CD4-positive, alpha-beta T cell treated with Interleukin-6 at 100 ng/mL for 8 hours (primary cell): Measurements from ENCODE around the gene RNF144A.

Source experiments
- DNase-seq: peaks from one replicate; pipeline ENCODE4 v3.0.0-alpha.2; 2020; ENCODE audit warnings: mixed read lengths, low spot score

Gene RNF144A

GRCh38 chr2:7023542-7023941 is 106.3 kb downstream of the RNF144A start:
- DNase-seq = no peak

GRCh38 chr2:7024261-7024660 is 107.0 kb downstream of the RNF144A start:
- DNase-seq = no peak

DNA sequence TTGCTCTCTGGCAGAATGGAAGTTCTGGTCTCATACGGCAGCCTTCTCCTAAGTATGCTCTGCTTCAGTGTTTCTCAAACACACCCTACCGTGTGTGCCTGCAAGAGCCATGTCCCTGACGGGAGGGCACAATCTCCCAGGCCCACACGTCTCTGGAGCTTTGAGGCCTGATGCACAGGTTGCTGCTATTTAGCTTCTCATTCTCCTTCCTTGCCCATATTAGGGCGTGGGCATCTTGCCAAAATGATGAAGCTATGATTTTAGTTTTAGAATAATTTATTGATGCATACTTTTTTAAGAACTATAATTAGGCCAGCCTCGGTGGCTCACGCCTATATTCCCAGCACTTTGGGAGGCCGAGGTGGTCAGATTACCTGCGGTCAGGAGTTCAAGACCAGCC is 107.9 kb downstream of the RNF144A start:
- no peak for DNase-seq

DNA sequence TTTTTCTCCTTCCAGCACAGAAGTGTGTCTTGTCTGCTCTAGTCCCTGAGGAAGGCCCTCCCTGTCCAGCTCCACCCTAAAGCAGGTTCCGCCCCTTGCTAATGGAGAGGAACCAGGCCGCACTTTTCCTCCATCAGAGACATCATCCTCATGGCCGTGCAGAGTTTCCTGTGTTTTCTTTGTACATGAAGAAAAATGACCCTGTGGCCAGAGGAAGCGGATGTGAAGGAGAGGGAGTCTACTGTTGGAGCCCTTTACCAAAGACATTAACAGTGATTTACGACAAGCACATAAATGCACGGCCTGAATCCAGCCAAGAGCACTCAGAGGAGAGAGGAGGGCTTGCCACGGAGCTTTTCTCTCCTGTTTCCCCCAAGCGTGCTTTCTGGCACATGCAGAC is 109.5 kb downstream of the RNF144A start:
- DNase-seq = no peak

DNA sequence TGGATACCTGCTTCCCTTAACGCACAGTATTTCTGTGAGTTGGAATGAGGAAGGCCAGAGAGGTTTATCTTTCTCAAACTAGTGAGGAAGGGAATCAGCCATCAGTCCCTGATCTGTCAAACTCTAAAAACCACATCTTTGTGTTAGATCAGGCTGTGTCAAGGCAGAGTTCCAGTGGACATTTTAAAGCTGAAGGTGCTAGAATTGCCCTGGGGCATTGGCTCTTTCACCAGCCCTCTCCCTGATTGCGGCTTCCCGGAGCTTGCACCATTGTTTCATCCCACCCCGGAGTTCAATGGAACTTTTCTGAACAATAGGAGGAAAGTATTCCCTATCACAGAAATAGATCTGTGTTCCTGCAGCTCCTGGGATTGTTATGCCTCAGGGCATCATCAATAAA is 110.2 kb downstream of the RNF144A start:
- no peak for DNase-seq

GRCh38 chr2:7027956-7028655 is 110.9 kb downstream of the RNF144A start:
- no peak for DNase-seq

DNA sequence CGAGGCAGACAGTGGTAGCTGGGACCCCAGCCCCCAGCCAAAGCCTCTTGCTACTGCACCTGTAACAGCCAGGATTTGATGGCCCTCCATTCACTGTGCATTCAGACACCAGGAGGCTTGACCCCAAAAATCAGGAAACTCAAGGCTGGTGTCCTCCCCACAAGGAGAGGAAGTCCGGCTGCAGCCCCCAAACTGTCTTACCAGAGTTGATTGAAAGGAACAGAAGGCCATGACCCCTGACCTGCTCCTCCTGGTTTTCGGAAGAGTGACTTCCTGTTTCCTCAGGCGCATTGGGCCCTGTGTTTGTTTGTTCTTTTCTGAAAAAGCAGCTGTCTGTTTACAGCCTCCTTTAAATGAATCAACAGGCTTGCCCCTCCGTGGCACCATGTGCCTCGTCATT is 111.6 kb downstream of the RNF144A start:
- no peak for DNase-seq

GRCh38 chr2:7029291-7030059 is 112.3 kb downstream of the RNF144A start:
- DNase-seq = no peak

- DNase-seq = no peak
Observed at GRCh38 chr2:7030810-7031209, 113.6 kb downstream of the RNF144A start.

- peak; percentile 73 for DNase-seq
Observed at GRCh38 chr2:7031547-7032245, 114.5 kb downstream of the RNF144A start.

GRCh38 chr2:7032371-7032770 is 115.2 kb downstream of the RNF144A start:
- DNase-seq = no peak

DNA sequence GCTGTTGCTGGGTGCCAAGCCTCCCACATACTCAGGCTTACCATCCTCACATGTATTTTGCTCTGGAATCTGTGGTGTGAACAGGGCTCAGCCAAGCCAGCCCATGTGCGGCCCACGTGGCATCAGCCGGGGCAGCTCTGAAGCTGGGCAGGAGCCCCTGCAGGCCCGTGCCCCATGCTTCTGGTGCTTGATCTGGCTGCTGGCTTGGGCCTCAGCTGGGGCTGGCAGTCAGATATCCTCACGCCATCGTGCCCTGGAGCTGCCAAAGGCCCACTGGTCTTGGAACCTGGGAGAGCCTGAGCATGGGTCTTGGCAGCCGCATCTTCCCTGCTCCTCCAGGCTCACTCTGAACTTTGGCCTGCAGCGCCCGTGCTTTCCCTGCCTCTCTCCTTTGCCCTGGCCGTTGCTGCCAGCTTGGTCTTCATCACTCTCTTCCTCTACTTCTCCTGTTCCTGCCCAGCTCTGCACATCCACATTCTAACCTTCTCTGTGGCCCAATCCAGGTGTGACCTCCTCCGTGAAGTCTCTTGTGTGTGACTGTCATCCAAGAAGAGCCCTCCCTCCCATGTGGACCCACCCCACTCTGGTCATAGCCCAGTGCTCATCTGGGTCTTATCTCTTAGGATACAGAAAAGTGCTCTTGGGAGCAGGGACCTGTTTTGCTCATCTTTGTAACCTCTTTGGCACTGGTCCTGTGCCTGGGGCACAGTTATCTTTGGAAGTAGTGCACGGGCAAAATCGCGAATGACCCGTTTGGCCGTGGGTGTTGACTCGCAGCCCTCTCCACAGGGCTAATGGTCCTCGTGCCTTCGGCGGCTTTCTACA is 116.1 kb downstream of the RNF144A start:
- no peak for DNase-seq

GRCh38 chr2:7034303-7034702 is 117.1 kb downstream of the RNF144A start:
- DNase-seq = no peak

DNA sequence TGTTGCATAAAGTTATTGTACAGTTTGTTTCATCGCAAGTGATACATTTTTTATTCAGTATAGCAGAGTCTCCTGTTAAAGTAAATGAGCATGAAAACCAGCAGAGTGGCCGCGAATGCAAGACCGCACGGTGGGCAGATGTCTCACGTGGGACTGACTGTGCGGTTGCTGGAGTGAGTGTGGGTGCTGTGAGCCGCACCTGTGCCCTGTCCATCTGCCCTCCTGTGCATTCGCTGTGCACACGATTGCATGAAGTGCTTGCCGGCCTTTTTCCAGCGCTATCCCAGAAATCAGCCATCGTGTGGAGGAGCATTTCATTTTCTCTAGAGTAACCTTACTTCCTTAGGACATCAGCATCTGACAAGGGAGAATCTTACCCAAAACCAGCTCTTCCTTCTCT is 118.7 kb downstream of the RNF144A start:
- no peak for DNase-seq

DNA sequence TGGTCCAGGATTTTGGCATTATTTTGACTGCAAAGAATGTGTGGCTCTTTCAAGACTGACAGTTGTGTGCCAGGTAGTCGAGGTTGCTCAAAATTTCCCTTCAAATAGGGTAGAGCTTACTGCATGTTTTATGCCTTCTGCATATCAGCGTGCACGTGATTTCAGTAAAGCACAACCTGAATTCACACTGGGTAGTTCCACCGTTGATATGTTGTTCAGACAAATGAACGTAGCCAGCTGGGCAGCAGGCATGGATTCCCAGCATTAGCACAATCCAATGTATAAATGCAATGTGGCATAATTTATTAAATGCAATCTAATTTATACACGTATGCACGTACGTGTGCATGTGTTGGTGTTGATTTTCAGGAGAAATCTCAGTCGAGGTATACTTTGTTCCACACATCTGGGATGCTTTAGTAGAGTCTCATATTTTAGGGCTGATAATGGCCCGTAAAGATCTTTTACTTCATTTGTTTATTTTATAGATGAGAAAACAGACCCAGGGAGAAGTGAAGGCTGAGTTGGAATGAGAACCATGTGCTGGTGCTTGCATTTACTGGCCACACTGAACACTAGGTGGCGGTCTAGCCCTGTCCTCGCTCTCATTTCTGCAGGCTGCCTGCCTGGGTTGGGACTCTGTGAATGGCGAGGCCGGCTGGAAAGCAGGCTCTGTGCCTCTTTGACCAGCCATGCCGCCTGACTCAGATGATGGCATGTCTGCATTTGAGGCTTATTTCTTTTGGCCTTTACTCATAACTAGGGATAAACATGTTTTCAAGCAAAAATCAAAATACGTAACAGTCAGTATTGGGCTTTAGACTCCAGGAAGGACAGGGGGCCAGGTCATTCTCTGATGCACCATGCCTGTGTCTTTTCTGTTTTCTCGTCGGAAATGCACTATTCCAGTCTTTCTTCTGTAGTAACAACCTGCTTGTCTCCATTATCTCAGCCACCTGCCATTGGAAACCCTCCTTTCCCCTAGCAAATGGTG is 120.4 kb downstream of the RNF144A start:
- DNase-seq = peak; percentile 52

- no peak for DNase-seq
Observed at GRCh38 chr2:7040547-7040946, 123.3 kb downstream of the RNF144A start.

GRCh38 chr2:7041421-7041820 is 124.2 kb downstream of the RNF144A start:
- DNase-seq = no peak

DNA sequence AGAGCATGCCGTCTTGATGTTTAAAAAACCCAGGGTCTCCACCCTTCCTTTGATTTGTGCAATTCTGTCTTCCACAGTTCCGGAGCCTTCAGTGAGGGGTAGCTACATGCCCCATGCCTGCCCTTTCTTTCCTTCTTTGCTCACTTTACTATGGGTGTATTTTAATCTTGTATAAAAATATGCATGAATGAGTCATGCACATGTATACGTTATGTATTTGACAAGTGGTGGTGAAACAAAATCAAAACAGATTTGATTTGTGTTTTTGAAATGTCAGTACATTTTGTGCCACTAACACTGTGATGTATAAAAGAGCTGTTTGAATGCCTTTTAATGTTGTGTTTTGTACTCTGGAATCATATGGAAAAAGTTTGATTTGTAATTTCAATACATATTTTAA is 126.5 kb downstream of the RNF144A start:
- no peak for DNase-seq

DNA sequence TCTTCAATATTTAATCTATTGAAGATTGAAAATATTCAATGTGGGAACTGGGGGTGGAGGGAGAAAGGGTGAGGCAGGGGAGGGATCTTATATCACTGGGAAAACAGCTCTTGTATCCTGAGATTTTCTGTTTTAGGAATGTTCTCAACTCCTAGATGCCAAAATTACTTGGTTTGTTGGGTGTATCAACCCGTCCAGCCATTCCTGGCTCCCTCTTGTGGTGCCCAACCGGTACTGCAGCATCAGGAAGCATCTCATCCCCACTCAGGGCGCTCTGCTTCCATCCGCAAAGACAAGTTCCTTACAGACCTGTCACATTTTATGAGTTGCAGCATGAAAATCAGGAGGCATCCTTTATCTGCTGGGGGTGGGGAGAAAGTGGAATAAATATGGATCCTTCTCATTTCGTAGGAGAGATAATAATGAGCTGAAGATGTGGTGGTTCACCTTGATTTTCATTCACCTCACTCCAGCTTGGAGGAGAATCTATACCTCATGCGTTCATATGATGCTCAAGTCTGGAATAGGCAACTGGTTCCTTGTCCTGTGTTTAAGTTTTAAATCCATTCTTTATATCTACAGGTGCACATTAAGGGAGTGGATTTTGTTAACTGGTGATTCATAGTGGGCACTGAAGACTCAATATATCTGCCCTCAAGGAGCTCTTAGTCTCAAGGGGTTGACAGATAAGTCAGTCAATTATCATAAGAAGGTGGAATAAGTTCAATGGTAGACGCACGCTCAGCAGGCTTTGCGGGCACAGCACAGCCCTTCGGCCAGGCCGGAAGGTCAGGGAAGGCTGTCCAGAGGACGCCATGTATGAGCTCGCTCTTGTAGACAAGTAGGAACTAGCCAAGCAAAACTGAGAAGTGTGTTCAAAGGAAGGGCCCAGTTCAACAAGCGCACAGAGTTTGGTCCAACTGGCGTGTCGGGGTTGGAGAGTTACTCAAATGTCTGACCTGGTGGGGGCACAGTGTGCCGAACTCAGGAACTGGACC is 127.3 kb downstream of the RNF144A start:
- DNase-seq = peak; percentile 77
